HG03196 (cell line): Measurements from ENCODE around the gene ADGRL1.
"Not testable (repeated sequence)": the region's sequence is repeated elsewhere in the genome, so short reads cannot be mapped to it uniquely, and the experiment has no call there.

Source experiments
- ATAC-seq: cut with Tn5 transposase; IDR thresholded peaks from one replicate; pipeline ENCODE4 v1.9.1; 2021; ENCODE audit not compliant: unreplicated experiment

Gene ADGRL1

DNA sequence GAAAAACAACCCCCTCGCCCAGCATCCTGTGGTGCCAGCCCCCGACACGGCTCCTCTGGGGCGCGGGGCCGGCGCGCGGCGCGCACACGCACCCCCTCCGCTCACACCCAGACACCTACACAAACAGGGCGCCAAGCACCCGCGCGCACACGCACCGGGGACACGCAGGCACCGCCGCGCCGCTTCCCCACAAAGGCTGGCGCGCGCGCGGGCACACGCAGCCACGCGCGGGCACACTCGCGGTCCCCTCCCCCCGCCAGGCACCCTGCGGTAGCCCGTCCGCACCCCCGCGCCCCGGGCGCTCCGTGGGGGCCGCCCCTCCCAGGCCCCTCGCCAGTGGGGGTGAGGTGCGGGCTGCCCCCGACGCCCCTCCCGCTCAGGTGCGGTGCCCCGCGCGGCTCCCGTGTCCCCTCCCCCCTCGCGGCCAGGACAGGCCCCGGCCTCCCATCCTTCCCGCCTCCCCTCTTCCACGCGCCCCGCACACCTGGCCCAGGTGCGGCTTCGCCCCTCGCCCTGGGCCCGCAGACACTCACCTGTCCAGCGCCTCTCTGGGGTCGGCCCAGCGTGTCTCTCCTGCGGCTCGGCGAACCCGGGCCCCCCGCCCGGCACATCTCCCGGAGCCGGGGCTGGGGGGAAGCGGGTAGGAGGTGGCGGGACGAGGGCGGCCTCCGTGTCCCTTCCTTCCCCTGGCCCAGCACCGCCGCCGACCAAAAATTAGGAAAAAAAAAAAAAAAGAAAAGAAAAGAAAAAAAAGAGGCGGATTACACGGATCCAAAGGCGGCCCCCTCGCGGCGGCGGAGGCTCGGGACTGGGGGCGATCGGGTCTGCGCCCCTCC lies at the start of gene ADGRL1:
TSS of gene ADGRL1 (minus strand) at position 718 of the 836 bp plus-strand sequence. CDS start 22,567 bp downstream, outside the sequence.
- not testable (repeated sequence) for ATAC-seq

DNA sequence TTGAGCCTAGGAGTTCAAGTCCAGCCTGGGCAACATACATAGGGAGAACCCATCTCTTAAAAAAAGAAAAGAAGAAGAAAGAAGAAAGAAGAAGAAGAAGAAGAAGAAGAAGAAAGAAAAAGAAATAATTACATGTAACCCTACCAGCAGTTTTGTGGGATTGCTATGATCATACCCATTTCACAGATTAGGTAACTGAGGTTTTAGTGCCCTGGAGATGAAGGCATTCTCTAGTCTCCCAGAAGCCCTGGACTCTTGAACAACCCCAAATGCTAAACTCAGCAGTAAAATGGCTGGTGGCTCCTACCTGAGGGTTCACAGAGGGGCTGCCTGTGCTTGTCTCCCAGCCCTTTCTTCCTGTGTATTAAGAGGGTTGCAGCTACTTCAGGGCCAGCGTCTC lies 49.3 kb upstream of the ADGRL1 start:
- ATAC-seq: not testable (repeated sequence)

DNA sequence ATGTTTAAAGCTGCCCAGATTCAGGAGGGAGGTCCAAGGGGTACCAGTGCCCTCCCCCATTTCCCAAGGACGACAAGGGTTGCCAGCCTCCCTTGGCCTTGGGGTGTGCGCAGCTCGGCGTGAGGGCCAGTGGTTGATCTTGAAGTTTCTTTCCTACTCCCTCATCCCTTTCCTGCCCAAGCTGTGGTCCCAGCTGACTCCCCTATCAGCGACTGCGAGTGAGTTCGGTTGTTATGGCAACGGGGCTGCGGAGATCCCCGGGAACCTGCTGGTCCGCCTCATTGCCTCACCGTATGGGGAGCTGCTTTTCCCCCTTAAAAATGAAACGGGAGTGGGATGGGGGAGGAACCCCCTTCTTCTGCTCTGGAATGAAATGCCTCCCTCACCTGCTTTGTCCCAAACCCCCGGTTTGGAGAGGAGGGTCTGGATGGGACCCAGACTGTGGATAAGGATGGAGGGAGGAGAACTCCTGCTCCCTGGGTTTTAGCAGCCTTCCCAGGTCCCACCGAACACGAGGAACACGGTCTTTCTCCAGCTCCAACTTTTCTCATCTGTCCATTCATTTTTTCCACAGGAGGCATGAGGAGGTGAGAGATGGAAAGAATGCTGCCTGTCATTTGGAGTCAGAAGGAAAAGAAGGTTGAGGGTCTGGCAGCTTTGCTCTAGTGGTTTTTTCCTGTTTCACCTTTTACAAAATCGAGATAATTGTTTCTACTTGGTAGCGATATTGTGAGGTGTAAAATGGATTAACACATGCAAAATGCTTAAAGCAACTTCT lies 48.0 kb upstream of the ADGRL1 start:
- ATAC-seq: not testable (repeated sequence)

DNA sequence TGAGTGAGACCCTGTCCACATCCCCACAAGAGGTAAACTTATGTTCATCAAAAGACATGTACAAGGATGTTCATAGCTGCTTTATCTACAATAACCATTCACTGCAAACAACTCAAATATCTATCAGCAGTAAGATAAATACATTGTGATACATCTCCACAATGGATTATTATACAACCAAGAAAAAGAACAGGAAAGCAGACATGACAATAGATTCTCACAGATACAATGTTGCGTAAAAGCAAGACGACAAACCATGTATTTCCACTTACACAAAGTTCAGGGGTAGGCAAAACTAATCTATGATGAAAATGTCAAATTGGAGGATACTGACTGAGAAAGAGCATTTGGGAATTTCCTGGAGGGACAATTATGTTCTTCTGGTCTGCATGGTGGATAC lies 46.2 kb upstream of the ADGRL1 start:
- ATAC-seq: not testable (repeated sequence)

DNA sequence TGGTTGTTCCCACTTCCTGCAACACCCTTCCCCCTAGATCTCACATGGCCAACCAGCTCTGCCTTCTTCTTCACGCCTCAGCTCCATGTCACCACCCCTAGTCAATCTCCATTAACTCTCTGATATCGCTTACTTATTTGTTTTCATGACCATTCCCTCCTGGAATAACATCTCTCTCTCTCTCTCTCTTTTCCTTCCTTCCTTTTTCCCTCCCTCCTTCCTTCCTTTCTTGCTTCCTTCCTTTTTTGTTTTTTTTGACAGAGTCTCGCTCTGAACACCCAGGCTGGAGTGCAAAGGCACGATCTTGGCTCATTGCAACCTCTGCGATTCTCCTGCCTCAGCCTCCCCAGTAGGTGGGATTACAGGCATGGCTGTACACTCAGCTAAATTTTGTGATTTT lies 44.9 kb upstream of the ADGRL1 start:
- no peak for ATAC-seq

DNA sequence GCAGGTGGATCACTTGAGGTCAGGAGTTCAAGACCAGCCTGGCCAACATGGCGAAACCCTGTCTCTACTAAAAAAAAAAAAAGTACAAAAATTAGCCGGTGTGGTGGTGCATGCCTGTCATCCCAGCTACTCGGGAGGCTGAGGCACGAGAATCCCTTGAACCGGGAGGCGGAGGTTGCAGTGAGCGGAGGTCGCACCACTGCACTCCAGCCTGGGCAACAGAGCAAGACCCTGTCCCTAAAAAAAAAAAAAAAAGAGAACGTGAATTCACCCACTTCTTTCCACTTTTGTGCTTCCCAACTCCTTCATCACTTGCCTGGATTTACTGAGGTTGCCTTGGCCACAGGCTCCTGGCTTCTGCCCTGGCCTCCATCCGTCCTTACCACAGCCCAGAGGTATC lies 44.3 kb upstream of the ADGRL1 start:
- not testable (repeated sequence) for ATAC-seq

DNA sequence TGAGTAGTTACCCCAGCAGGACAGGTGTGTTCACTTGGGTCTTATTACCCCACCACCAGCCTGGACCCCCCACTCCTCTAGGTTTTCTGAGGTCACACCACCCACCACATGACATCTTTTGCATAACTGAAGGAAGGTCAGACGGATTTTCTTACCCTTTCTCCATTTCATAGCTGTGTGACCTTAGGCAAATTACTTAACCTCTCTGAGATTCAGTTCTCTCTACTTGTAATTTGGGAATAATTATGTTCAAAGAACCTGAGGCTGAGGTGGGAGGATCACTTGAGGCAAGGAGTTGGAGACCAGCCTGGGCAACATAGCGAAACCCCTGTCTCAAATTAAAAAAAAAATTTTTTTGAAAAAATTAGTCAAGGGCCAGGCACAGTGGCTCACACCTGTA lies 43.9 kb upstream of the ADGRL1 start:
- not testable (repeated sequence) for ATAC-seq

DNA sequence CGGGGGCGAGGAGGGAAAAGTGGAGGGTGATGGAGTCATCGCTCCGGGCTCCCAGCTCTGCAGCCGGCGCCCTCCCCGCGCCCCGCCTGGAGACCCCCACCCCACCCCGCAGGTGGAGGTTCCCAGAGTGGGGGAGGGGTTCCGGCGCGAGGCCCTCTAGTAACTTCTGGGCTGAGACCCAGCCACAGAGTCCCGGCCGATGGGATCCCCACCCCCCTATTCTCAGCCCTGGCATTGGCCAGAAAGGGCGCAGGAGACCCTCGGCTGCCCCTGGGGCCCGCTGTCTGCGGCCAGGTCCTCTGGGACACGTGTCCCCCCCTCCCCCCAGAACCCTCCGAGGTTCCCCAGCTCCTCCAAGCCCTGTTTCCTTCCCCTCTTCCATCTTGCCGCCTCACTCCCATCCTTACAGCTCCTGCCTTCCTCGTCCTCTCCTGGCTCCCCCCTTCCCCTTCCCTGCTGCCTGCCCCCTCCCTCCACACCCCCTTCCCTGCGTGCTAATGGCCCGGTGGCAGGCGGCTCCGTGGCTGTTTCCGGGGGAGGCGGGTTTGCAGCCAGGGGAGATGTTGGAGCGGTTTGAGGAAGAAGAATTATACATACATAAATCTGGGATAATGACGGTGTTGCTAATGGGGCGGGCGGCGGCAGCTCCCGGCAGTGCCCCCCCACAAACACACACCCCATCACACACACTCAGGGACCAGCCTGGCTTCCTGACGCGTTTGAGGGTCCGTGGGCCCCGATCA lies 43.2 kb upstream of the ADGRL1 start:
- not testable (repeated sequence) for ATAC-seq

DNA sequence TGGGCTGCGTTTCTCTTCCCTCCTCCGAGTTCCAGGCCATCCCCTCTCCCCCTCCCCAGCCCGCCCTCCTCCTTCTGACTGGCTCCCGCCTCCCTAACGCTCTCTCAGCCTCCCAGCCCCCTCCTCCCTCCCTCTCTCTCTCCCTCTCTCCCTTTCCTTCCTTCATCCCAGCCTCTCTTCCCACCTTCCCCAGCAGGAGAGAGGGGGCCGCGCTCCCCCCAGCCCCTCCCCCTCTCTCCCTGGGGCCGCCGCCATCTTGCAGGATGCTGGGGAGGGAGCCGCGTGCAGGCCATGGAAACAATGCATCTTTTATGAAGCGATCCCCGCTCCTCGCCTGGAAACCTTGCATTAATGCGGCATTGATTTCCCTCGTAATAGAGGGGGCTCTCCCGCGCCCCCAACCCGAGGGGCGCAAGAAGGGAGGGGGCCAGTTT lies 42.6 kb upstream of the ADGRL1 start:
- no peak for ATAC-seq

DNA sequence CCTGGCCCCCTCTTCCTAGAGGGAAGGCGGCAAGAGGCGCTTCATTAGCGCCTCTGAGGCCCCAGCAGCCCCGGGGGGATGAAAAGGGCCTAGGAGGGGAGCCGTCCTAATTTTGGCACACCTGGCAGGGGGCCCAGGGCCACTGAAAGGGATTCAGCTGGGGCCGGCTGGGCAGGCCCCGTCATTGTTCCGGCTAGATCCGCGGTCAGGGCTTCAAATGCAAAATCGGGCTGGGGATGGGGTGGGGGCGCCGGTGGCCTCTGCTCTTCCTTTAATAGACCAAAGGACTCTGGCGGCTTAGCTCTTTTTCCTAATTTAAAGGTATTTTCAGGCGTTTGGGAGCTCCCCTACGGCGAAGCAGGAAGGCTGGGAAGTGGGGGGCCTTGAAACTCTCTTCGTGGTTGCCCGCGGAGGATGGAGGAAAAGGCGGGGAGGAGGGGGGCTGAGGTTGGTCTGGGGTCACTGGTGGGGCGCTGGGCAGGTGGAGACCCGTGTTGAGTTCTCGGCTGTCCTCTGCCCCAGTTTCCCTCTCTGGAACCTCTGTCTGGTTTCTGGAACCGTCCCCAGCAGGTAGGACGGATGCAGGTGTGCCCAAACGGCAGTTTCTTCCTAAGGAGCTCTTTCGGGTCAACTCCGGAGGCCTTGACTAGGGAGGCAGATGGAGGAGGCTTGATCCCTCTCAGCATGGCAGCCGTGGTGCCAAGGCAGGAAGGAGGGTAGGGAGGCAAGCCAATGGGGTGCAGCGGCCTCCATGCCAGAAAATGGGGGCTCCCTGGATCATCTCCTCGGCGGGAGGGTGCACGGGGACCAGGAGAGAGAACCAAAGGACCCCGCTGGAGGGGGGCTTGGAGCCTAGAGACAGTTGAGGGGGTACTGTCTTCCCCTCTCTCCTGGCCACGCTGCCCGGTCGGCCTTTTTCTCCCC lies 41.8 kb upstream of the ADGRL1 start:
- not testable (repeated sequence) for ATAC-seq

DNA sequence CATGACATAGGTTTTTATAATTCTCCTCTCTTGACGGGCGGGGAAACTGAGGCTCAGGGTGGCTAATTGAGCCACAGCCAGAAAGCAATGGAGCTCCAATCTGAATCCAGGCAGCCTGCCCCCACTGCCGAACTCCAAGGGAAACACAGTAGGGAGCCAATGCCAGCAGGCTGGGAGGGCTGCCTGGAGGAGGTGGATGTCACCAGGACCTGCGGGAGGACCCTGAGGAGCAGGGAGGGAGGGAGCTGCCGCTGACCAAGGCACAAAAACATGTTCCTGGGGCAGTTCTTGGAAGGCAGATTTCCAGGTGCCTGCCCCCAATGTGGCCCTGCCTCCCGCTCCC lies 41.2 kb upstream of the ADGRL1 start:
- ATAC-seq: not testable (repeated sequence)

DNA sequence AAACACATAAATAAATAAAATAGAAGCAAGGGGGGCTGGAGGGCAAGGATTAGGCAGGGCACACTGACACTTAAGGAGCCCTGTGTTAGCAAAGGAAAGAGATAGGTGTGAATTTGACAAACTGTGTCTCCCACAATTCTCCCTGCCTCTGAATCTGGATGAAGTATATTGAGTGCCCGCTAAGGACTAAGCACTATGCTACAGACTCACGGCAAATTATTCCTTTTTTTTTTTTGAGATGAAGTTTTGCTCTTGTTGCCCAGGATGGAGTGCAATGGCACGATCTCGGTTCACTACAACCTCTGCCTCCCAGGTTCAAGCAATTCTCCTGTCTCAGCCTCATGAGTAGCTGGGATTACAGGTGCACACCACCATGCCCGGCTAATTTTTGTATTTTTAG lies 38.4 kb upstream of the ADGRL1 start:
- ATAC-seq: not testable (repeated sequence)

DNA sequence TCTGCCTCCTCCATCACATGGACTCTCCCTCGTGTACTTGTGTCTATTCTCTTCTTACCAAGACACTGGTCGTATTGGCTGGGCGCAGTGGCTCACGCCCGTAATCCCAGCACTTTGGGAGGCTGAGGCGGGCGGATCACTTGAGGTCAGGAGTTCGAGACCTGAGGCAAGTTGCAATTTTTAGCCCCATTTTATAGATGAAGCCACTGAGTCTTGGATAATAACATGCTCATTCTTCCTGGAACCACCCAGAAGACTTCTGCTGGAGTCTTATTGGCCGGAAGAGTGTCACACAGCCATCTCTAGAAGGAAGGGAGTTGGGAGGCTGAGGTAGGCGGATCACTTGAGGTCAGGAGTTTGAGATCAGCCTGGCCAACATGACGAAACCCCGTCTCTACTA lies 37.7 kb upstream of the ADGRL1 start:
- ATAC-seq: not testable (repeated sequence)

DNA sequence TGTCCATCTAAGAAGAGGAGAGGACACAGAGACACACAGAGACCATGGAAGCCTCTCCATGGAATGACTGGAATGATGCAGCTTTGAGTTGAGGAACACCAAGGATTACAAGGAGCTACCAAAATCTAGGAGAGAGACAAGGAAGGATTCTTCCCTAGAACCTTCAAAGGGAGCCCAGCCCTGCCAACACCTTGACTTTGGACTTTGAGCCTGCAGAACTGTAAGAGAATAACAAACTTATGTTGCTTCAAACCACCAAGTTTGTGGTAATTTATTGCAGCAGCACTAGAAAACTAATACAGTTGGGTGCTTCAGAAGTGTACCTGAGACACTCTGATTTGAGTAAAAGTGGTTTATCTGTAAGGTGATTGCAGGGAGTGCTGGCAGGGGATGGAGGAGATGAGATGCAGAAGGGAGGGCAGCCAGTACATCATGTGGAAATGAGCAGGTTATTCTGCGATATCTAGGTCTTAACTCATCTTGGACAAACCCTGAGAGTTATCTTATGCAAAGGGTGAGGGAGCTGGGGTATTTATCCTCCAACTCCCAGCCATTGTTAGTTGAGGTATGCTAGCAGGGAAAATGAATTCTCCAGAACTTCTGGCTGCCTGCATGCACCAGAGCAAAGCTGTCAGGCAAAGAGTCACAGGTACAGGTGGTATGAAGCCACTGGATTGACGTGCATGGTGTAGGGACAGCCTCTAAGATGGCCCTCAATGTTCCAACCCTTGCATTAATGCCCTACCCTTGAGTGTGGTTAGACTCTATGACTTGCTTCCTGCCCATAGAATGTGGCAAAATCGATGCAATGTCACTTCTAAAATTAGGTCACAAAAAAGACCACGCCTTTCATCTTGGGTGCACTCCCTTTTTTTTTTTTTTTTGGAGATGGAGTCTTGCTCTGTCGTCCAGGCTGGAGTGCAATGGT lies 31.3 kb upstream of the ADGRL1 start:
- no peak for ATAC-seq

DNA sequence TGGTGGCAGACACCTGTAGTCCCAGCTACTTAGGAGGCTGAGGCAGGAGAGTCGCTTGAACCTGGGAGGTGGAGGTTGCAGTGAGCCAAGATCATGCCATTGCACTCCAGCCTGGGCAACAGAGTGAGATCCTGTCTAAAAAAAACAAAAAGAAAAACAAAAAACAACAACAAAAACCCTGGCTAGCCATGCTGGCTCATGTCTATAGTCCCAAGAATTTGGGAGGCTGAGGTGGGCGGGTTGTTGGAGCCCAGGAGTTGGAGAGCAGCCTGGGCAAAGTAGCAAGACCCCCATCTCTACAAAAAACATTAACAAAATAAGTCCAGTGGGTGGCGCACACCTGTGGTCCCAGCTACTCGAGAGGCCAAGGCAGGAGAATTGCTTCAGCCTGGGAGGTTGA lies 27.0 kb upstream of the ADGRL1 start:
- ATAC-seq: not testable (repeated sequence)

DNA sequence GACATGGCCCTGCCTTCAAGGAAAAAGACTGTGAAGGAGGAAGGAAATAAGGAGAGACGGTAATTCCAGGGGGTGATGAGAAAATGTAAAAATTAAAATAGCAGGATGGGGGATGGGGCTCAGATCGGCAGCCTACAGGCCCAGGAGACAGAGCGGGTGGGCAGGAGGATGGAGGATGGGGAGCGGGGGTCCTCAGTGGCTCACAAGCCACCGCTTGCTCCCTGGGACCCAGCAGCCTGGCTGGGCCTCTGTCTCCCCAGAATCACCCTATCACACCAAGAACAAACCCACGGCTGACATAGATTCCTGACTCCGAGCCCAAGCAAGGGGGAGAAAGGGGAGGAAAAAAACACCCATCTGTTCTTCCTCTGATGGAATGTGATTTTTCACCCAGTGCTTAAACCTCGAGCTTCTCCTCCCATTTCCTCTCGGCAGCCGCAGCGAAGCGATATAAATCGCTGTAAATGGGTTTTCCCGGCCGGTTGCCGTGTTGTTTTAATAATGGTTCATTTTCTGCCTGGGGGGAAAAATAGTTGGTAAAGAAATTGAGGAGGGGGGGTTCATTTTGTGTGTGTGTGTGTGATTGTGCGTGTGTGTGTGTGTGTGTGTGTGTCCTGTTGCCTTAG lies 22.6 kb upstream of the ADGRL1 start:
- not testable (repeated sequence) for ATAC-seq

DNA sequence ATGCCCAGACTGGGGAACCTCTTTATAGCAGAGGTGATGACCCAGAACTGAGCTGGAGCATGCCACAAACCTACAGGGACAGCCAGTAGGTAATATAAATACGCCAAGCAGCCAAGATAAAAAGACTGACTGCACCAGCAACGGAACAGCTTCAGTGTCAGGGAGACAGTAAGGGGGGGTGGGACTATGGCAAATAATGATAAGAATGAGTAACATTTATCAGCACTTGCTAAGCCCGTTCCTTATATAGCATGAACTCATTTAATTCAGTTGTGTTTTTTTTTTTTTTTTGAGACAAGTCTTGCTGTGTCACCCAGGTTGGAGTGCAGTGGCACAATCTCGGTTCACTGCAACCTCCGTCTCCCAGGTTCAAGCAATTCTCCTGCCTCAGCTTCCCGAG lies 20.5 kb upstream of the ADGRL1 start:
- not testable (repeated sequence) for ATAC-seq

DNA sequence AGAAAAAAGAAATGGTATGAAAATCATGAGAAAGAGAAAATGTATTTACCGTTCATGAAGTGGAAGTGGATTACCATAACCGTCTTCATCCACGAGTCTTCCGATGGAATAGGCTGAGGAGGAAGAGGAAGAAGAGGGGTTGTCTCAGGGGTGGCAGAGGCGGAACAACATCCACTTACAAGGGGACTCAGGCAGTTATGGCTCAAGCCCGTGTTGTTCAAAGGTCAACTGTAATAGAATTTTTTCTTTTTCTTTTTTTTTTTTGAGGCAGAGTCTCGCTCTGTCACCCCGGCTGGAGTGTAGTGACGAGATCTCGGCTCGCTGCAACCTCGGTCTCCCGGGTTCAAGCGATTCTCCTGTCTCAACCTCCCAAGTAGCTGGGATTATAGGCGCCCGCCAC lies 16.9 kb upstream of the ADGRL1 start:
- no peak for ATAC-seq

DNA sequence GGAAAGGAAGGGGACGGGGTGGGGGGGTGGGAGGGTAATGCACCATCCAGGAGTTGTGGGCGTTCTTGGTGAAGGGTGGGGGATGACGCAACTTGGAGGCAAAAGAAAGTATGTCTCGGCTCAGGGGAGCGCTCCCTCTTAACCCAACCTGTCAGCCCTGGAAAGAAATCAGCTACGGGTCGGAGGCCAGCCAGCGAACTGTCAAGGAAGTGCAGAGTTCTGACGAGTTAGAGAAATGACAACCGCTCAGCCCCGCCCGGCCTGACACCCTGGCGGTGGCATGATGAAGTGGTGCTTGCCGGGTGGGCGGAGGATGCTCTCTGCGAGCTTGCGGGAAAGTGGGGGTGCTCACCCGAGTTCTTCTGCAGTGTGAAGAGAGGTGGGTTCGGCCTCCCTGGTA lies 15.4 kb upstream of the ADGRL1 start:
- not testable (repeated sequence) for ATAC-seq
